HG03565 (cell line): ENCODE data around the gene LRCOL1.

Experiments used
- ATAC-seq: cut with Tn5 transposase; IDR thresholded peaks from one replicate; pipeline ENCODE4 v1.9.1; 2021; ENCODE audit warnings: mild to moderate bottlenecking, moderate library complexity; ENCODE audit not compliant: unreplicated experiment

Gene LRCOL1

DNA sequence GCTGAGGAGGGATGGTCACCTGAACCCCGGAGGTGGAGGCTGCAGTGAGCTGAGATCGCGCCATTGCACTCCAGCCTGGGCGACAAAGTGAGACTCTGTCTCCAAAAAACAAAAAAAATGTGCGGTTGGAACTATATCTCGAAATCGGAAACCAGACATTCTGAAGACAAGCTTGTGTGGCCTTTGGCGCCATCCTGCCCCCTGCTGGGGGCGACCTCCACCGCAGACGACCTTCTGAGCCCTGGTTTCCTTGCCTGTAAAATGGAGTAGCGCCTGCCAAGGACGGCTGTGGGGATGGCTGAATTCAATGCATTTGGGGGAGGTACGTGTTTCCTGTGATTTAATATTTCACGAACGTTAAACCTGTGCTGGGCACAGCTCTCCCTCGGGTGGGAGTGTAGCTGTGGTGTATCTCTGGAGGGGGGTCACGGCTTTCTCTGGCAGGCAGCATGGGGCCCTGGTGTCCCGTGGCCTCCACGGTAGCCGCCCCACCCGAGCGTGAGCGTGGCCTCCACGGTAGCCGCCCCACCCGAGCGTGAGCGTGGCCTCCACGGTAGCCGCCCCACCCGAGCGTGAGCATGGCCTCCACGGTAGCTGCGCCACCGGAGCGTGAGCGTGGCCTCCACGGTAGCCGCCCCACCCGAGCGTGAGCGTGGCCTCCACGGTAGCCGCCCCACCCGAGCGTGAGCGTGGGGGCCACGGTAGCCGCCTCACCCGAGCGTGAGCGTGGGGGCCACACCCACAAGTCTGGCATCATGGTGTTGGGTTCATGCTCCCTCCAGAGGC, 55.3 kb downstream of the LRCOL1 start:
- no peak for ATAC-seq
